GM12878 (cell line): ENCODE measurements around the gene NUP37. TPM values are rescaled to one million over a fixed set of nuclear protein-coding genes. Genes with fewer than 3 reads are reported as not detected.
A peak's percentile ranks its signal among the peaks of the same experiment; 100 is the strongest.

Experiments
- ATAC-seq: fragments of 200-7000 bp; cut with Tn5 transposase; 3 replicates; pipeline ENCODE4 v1.9.1; 2020; ENCODE audit warnings: mild to moderate bottlenecking, moderate library complexity
- BruUV-seq: library from RNA; stranded (reverse); fragments of 400-500 nt; replicated peaks from 2 replicates; lab custom pipeline; 2021; lab: Mats Ljungman, UMichigan
- CTCF ChIA-PET: fragments of 300-600 bp; sonication (Branson Sonifier 250); formaldehyde crosslinking; extraction: SDS; loops from one replicate; lab custom pipeline; 2021; ENCODE audit warnings: inconsistent platforms; lab: Yijun Ruan, JAX
- POLR2A ChIA-PET: fragments of 350-600 bp; formaldehyde crosslinking; extraction: SDS; loops from one replicate; lab custom pipeline; 2021; ENCODE audit warnings: inconsistent platforms; lab: Charles Lee
- RAD21 ChIA-PET: fragments of 300-600 bp; sonication (Branson Sonifier 250); formaldehyde crosslinking; loops from one replicate; lab custom pipeline; 2023; ENCODE audit warnings: antibody characterized with exemption; ENCODE audit not compliant: unreplicated experiment; lab: Charles Lee
- SMC1A ChIA-PET: fragments of 300-600 bp; sonication (Branson Sonifier 250); formaldehyde crosslinking; loops from one replicate; lab custom pipeline; 2023; ENCODE audit not compliant: unreplicated experiment, uncharacterized antibody; lab: Charles Lee
- DNase-seq: peaks from one replicate; pipeline ENCODE4 v3.0.0-alpha.2; 2011; ENCODE audit warnings: low read depth, low spot score
- FAIRE-seq: peaks from 3 replicates; lab custom pipeline; 2011; peaks lifted over from hg19 to GRCh38; lab: Jason Lieb, UNC
- H2AFZ ChIP-seq: 2 replicates; pipeline ENCODE4 v1.6.0; 2011; ENCODE audit warnings: low read depth, low read length, control low read depth; ENCODE audit not compliant: control insufficient read depth
- H3K27ac ChIP-seq: 2 replicates; pipeline ENCODE4 v1.5.1; 2011; ENCODE audit warnings: control low read depth; ENCODE audit not compliant: control insufficient read depth, insufficient read depth
- H3K27me3 ChIP-seq, 2 experiments: replicated peaks in 1 of 2; 2 replicates each; pipeline versions ENCODE4 v1.6.0 to v1.6.1; 2011; ENCODE audit warnings: low read length in 1 of 2; ENCODE audit not compliant: control insufficient read depth in 2 of 2, insufficient read depth in 2 of 2
- H3K36me3 ChIP-seq, 2 experiments: 2 replicates each; pipeline ENCODE4 v1.5.1; 2011; ENCODE audit warnings: low read length in 1 of 2; ENCODE audit not compliant: control insufficient read depth in 2 of 2, insufficient read depth in 2 of 2
- H3K4me1 ChIP-seq: 2 replicates; pipeline ENCODE4 v1.6.1; 2011; ENCODE audit warnings: mild to moderate bottlenecking, low read length, moderate library complexity, mixed read lengths; ENCODE audit not compliant: control insufficient read depth, insufficient read depth
- H3K4me2 ChIP-seq: 2 replicates; pipeline ENCODE4 v1.6.0; 2011; ENCODE audit warnings: control low read depth; ENCODE audit not compliant: control insufficient read depth, insufficient read depth
- H3K4me3 ChIP-seq: fragments of 200-600 bp; sonication (generic); 2 replicates; pipeline ENCODE4 v1.5.1; 2016
- H3K79me2 ChIP-seq: 2 replicates; pipeline ENCODE4 v1.6.0; 2011; ENCODE audit warnings: low read length; ENCODE audit not compliant: control insufficient read depth, insufficient read depth
- H3K9ac ChIP-seq: 2 replicates; pipeline ENCODE4 v1.8.0; 2011; ENCODE audit warnings: low read length, control low read depth, mixed read lengths; ENCODE audit not compliant: control insufficient read depth, insufficient read depth
- H3K9me3 ChIP-seq: replicated peaks from 3 replicates; pipeline ENCODE4 v1.5.1; 2011; ENCODE audit warnings: mild to moderate bottlenecking, low read length; ENCODE audit not compliant: control insufficient read depth, insufficient read depth
- H4K20me1 ChIP-seq: 2 replicates; pipeline ENCODE4 v1.6.0; 2011; ENCODE audit not compliant: control insufficient read depth, insufficient read depth
- ASH2L ChIP-seq: fragments of 300-600, 200-600 bp; sonication (generic); IDR thresholded peaks from 2 replicates; pipeline ENCODE4 v1.6.1; 2017; ENCODE audit warnings: low read depth, mild to moderate bottlenecking, borderline replicate concordance
- ATF7 ChIP-seq: fragments of 450-650 bp; IDR thresholded peaks from 2 replicates; pipeline ENCODE4 v1.6.1; 2016; ENCODE audit warnings: low read depth, mild to moderate bottlenecking
- CHD1 ChIP-seq: IDR thresholded peaks from 2 replicates; pipeline ENCODE4 v1.6.1; 2012; ENCODE audit warnings: low read depth, low read length, improper control_type of control experiment
- CHD4 ChIP-seq: fragments of 200-600 bp; sonication (generic); IDR thresholded peaks from 2 replicates; pipeline ENCODE4 v1.6.1; 2016; ENCODE audit warnings: mild to moderate bottlenecking
- DPF2 ChIP-seq: fragments of 450-650 bp; IDR thresholded peaks from 2 replicates; pipeline ENCODE4 v1.6.1; 2017; ENCODE audit warnings: mild to moderate bottlenecking
- EZH2 ChIP-seq: IDR thresholded peaks from 2 replicates; pipeline ENCODE4 v1.6.1; 2012; ENCODE audit warnings: low read depth, mild to moderate bottlenecking, control low read depth, inconsistent platforms, low read length, borderline replicate concordance; ENCODE audit not compliant: control insufficient read depth
- GABPA ChIP-seq: IDR thresholded peaks from 2 replicates; pipeline ENCODE4 v1.6.1; 2014; ENCODE audit warnings: antibody characterized with exemption, low read depth, mild to moderate bottlenecking, inconsistent platforms
- KAT2A ChIP-seq: conservative IDR thresholded peaks from 2 replicates; pipeline ENCODE4 v1.6.1; 2011; ENCODE audit warnings: low read depth, low read length; ENCODE audit not compliant: control insufficient read depth
- KLF5 ChIP-seq: fragments of 450-650 bp; IDR thresholded peaks from 2 replicates; pipeline ENCODE4 v1.6.1; 2014; ENCODE audit warnings: mild to moderate bottlenecking; ENCODE audit not compliant: partially characterized antibody
- LARP7 ChIP-seq: fragments of 450-650 bp; IDR thresholded peaks from 2 replicates; pipeline ENCODE4 v1.6.1; 2017; ENCODE audit warnings: mild to moderate bottlenecking
- MTA2 ChIP-seq: fragments of 450-650 bp; IDR thresholded peaks from 2 replicates; pipeline ENCODE4 v1.6.1; 2016; ENCODE audit warnings: low read depth, mild to moderate bottlenecking, moderate library complexity
- MTA3 ChIP-seq: IDR thresholded peaks from 2 replicates; pipeline ENCODE4 v1.6.1; 2012; ENCODE audit warnings: low read length, inconsistent platforms, borderline replicate concordance
- NFYB ChIP-seq: IDR thresholded peaks from 2 replicates; pipeline ENCODE4 v1.6.1; 2011; ENCODE audit warnings: low read depth, mild to moderate bottlenecking, low read length, improper control_type of control experiment, moderate library complexity; ENCODE audit not compliant: insufficient read depth
- PML ChIP-seq: IDR thresholded peaks from 2 replicates; pipeline ENCODE4 v1.6.1; 2012; ENCODE audit warnings: low read length, inconsistent platforms
- POLR2AphosphoS5 ChIP-seq: IDR thresholded peaks from 2 replicates; pipeline ENCODE4 v1.6.1; 2011; ENCODE audit warnings: mild to moderate bottlenecking, low read length, inconsistent platforms
- SMAD1 ChIP-seq: fragments of 450-650 bp; IDR thresholded peaks from 2 replicates; pipeline ENCODE4 v1.6.1; 2018; ENCODE audit warnings: mild to moderate bottlenecking, low read depth; ENCODE audit not compliant: partially characterized antibody
- SPI1 ChIP-seq: IDR thresholded peaks from 2 replicates; pipeline ENCODE4 v1.6.1; 2011; ENCODE audit warnings: low read depth, mild to moderate bottlenecking, low read length, moderate library complexity, borderline replicate concordance; ENCODE audit not compliant: insufficient read depth
- ZNF24 ChIP-seq: fragments of 450-650 bp; IDR thresholded peaks from 2 replicates; pipeline ENCODE4 v1.6.1; 2017; ENCODE audit warnings: antibody characterized with exemption, mild to moderate bottlenecking
- WGBS: methylation state at CpG from one replicate; pipeline ENCODE4 v1.1.6; 2016; ENCODE audit warnings: low lambda C conversion rate; ENCODE audit not compliant: insufficient replicate concordance, insufficient coverage; ENCODE audit errors: missing lambda C conversion rate; 5-methylcytosine and 5-hydroxymethylcytosine counted together
- in situ Hi-C: fragments of 300-500 bp; cut with MboI; formaldehyde crosslinking; loops from 9 replicates; pipeline ENCODE4 v1.14.3; 2018; ENCODE audit warnings: mixed read lengths
- intact Hi-C: fragments of 100-400 bp; cut with micrococcal nuclease; formaldehyde crosslinking; loops from one replicate; pipeline ENCODE4 v1.14.2; 2022; ENCODE audit not compliant: unreplicated experiment
- polyA plus RNA-seq, 11 experiments: library from polyadenylated mRNA; depleted of rRNA in 4 of 11; unstranded in 6 of 11; stranded (reverse) in 5 of 11; fragments of >200 nt; fragmentation: Nextera tagmentation in 4 of 11; fragmentation: Illumina TruSeq in 1 of 11; extraction: Ambion mirVana in 4 of 11; extraction: Trizol in 1 of 11; gene quantifications; 1 replicate in 1 of 11; 2 replicates in 10 of 11; pipeline versions ENCODE4 v1.2.1 to v1.2.3, GENCODE V29; 2011 to 2016; ENCODE audit warnings: inconsistent platforms in 2 of 11, missing spikeins in 2 of 11, low read depth in 1 of 11
- total RNA-seq, 4 experiments: library from RNA; depleted of rRNA in 3 of 4; stranded (reverse); fragments of >200 nt in 3 of 4; fragmentation: Illumina TruSeq in 1 of 4; extraction: Trizol in 1 of 4; gene quantifications; 2 replicates each; pipeline versions ENCODE4 v1.2.1 to v1.2.3, GENCODE V29; 2013 to 2021
- TF ChIP-seq, protein P1 (sequence below): IDR thresholded peaks from 2 replicates; pipeline ENCODE4 v1.6.1; 2011; ENCODE audit warnings: mild to moderate bottlenecking, low read depth, low read length, moderate library complexity; ENCODE audit not compliant: insufficient replicate concordance

Gene NUP37
- total and polyA plus RNA-seq, 10 of the 15 experiments (the other 5 are each of a cell fraction or from before 2014, with no cell fraction given): 51.8 to 250 (median 99.6) TPM

DNA sequence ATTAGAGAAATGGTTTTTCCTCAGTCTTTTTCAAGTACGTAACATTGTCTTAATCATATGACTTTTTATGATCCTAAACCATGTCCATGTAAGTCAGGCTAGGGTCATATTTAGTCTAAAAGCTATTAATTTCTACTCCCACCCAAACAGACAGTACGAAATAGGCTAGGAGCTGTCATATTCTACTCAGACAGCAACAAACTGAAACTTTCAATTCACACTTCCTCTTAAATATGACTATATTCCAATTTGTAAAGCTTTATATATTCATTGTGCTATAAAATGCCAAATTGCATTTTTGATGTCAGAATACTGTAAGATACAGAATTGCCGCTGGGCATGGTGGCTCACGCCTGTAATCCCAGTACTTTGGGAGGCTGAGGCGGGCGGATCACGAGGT is 3.5 kb downstream of the NUP37 start:
- no peaks in the 10 kb centered on the region for H3K27me3 ChIP-seq
- ATAC-seq (no peak), DNase-seq (no peak), FAIRE-seq (no peak)
- no peaks in the 10 kb centered on the region for H3K4me1 ChIP-seq
- 83% methylated on average over 7 of the region's 7 CpGs for WGBS
- no peak overlapping the region for H3K4me2 ChIP-seq
- peaks cover 0 to 9% of the 10 kb centered on the region in 2 experiments; a peak in 1 of 4 replicates for H3K36me3 ChIP-seq
- H3K9ac ChIP-seq: no peak overlapping the region
- H3K4me3 ChIP-seq: no peak overlapping the region
- no peaks in the 10 kb centered on the region for H4K20me1 ChIP-seq
- H3K9me3 ChIP-seq: no peaks in the 10 kb centered on the region
- TF ChIP-seq, protein P1, sequence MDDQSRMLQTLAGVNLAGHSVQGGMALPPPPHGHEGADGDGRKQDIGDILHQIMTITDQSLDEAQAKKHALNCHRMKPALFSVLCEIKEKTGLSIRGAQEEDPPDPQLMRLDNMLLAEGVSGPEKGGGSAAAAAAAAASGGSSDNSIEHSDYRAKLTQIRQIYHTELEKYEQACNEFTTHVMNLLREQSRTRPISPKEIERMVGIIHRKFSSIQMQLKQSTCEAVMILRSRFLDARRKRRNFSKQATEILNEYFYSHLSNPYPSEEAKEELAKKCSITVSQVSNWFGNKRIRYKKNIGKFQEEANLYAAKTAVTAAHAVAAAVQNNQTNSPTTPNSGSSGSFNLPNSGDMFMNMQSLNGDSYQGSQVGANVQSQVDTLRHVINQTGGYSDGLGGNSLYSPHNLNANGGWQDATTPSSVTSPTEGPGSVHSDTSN: no peak
- TF ChIP-seq CHD4 (no peak), ZNF24 (no peak), NFYB (no peak), PML (no peak), MTA2 (0 out of 2 replicates have a peak, but pooled peaks have one; percentile 20), KAT2A (no peak), KLF5 (no peak), LARP7 (no peak), SPI1 (peak; percentile 69; the same call in 1 of the 2 replicates), ATF7 (0 out of 2 replicates have a peak, but pooled peaks have one; percentile 13), POLR2AphosphoS5 (no peak), GABPA (no peak), CHD1 (no peak), MTA3 (no peak), SMAD1 (no peak), DPF2 (no peak), EZH2 (no peak), ASH2L (no peak)
- ChIA-PET RAD21 (no interaction called here), SMC1A (interaction anchor here (0.8 to 1.7 kb wide), 4 partner anchors 9 to 78 kb away, joined by 3 to 4 read pairs (median 3); no protein-coding TSS in a partner anchor), CTCF (interaction anchor here (1.0 to 1.2 kb wide), 2 partner anchors 20 to 21 kb away, joined by 3 to 4 read pairs; no protein-coding TSS in a partner anchor), POLR2A (no interaction called here)
- no peak overlapping the region for H2AFZ ChIP-seq
- H3K79me2 ChIP-seq: peaks cover 24% of the 10 kb centered on the region
- no TSS peak for BruUV-seq
- in situ Hi-C loops (no loop called here), intact Hi-C loops (no loop called here)
- H3K27ac ChIP-seq: no peak overlapping the region
